ENCODE measurements around the gene IQCH. TPM values are rescaled to one million over a fixed set of nuclear protein-coding genes. Genes with fewer than 3 reads are reported as not detected.

Gene IQCH
- total RNA-seq, 1 experiment from 2014 or later: 2.1 TPM

- no peak for ATAC-seq
- no peak for DNase-seq
- Histone ChIP-seq H3K27ac (ENCODE audit: low read length) (no peak overlapping the region), H3K9me2 (replicated peaks; ENCODE audit: low read length) (no peaks in the 10 kb centered on the region), H2AFZ (ENCODE audit: low read length) (no peak overlapping the region), H3K4me3 (ENCODE audit: low read length) (no peak overlapping the region), H3K36me3 (ENCODE audit: low read depth, low read length) (peaks cover 3% of the 10 kb centered on the region; the same call in 1 of the 2 replicates), H3K4me1 (ENCODE audit: insufficient read depth, low read length) (no peaks in the 10 kb centered on the region), H3K79me2 (ENCODE audit: low read length) (no peaks in the 10 kb centered on the region), H4K20me1 (ENCODE audit: low read length) (no peaks in the 10 kb centered on the region), H3K9ac (ENCODE audit: low read length) (no peak overlapping the region), H3K9me3 (ENCODE audit: low read length) (no peaks in the 10 kb centered on the region), H3F3A (ENCODE audit: low read length, unreplicated experiment) (no peaks in the 10 kb centered on the region), H3K27me3 (ENCODE audit: low read length) (no peaks in the 10 kb centered on the region), H3K4me2 (ENCODE audit: low read length) (no peak overlapping the region)
- intact Hi-C loops (cut with micrococcal nuclease): no loop called here
- no TSS peak for BruUV-seq (replicated peaks)
- POLR2A ChIA-PET (ENCODE audit: unreplicated experiment): interaction anchor here (0.6 kb wide), 1 partner anchor 33 kb away, joined by 3 read pairs; no protein-coding TSS in a partner anchor
- TF ChIP-seq EZH2 (IDR thresholded peaks at IDR 0.05; ENCODE audit: low read length, unreplicated experiment): no peak
- no peak for TF ChIP-seq EZH2phosphoT487 (IDR thresholded peaks at IDR 0.05; ENCODE audit: borderline replicate concordance, low read length)
- no peak for TF ChIP-seq CTCF (conservative IDR thresholded peaks at IDR 0.05; ENCODE audit: low read depth, low read length)
- CTCF ChIA-PET: no interaction called here
These were observed 46.2 kb upstream of the IQCH start for GRCh38 chr15:67208396-67208795.

- H3K9me2 ChIP-seq (replicated peaks; ENCODE audit: low read length): no peaks in the 10 kb centered on the region
- peaks cover 3% of the 10 kb centered on the region; the same call in 1 of the 2 replicates for H3K36me3 ChIP-seq (ENCODE audit: low read depth, low read length)
- CTCF ChIA-PET: no interaction called here
- ATAC-seq (no peak), DNase-seq (no peak)
- intact Hi-C loops (cut with micrococcal nuclease): no loop called here
- TF ChIP-seq EZH2 (IDR thresholded peaks at IDR 0.05; ENCODE audit: low read length, unreplicated experiment) (no peak), CTCF (conservative IDR thresholded peaks at IDR 0.05; ENCODE audit: low read depth, low read length) (no peak), EZH2phosphoT487 (IDR thresholded peaks at IDR 0.05; ENCODE audit: borderline replicate concordance, low read length) (no peak)
- no peak overlapping the region for H2AFZ ChIP-seq (ENCODE audit: low read length)
- BruUV-seq (replicated peaks): no TSS peak
- H3F3A ChIP-seq (ENCODE audit: low read length, unreplicated experiment): no peaks in the 10 kb centered on the region
- H3K27ac ChIP-seq (ENCODE audit: low read length): no peak overlapping the region
- H3K79me2 ChIP-seq (ENCODE audit: low read length): no peaks in the 10 kb centered on the region
- no peaks in the 10 kb centered on the region for H3K4me1 ChIP-seq (ENCODE audit: insufficient read depth, low read length)
- H3K4me2 ChIP-seq (ENCODE audit: low read length): no peak overlapping the region
- H3K9ac ChIP-seq (ENCODE audit: low read length): no peak overlapping the region
- no peaks in the 10 kb centered on the region for H3K9me3 ChIP-seq (ENCODE audit: low read length)
- no peak overlapping the region for H3K4me3 ChIP-seq (ENCODE audit: low read length)
- POLR2A ChIA-PET (ENCODE audit: unreplicated experiment): no interaction called here
- H4K20me1 ChIP-seq (ENCODE audit: low read length): no peaks in the 10 kb centered on the region
- H3K27me3 ChIP-seq (ENCODE audit: low read length): no peaks in the 10 kb centered on the region
These were observed 43.9 kb upstream of the IQCH start for GRCh38 chr15:67210555-67211168.

GRCh38 chr15:67212684-67213367, 41.8 kb upstream of the IQCH start:
- ATAC-seq (no peak), DNase-seq (no peak)
- Histone ChIP-seq H3K79me2 (ENCODE audit: low read length) (no peaks in the 10 kb centered on the region), H3F3A (ENCODE audit: low read length, unreplicated experiment) (no peaks in the 10 kb centered on the region), H3K9me3 (ENCODE audit: low read length) (no peaks in the 10 kb centered on the region), H3K4me1 (ENCODE audit: insufficient read depth, low read length) (no peaks in the 10 kb centered on the region), H3K27ac (ENCODE audit: low read length) (no peak overlapping the region), H3K4me3 (ENCODE audit: low read length) (no peak overlapping the region), H4K20me1 (ENCODE audit: low read length) (no peaks in the 10 kb centered on the region), H3K36me3 (ENCODE audit: low read depth, low read length) (peaks cover 3% of the 10 kb centered on the region; the same call in 1 of the 2 replicates), H2AFZ (ENCODE audit: low read length) (no peak overlapping the region), H3K9me2 (replicated peaks; ENCODE audit: low read length) (no peaks in the 10 kb centered on the region), H3K9ac (ENCODE audit: low read length) (no peak overlapping the region), H3K27me3 (ENCODE audit: low read length) (no peaks in the 10 kb centered on the region), H3K4me2 (ENCODE audit: low read length) (no peak overlapping the region)
- POLR2A ChIA-PET (ENCODE audit: unreplicated experiment): no interaction called here
- intact Hi-C loops (cut with micrococcal nuclease): no loop called here
- TF ChIP-seq CTCF (conservative IDR thresholded peaks at IDR 0.05; ENCODE audit: low read depth, low read length) (no peak), EZH2phosphoT487 (IDR thresholded peaks at IDR 0.05; ENCODE audit: borderline replicate concordance, low read length) (no peak), EZH2 (IDR thresholded peaks at IDR 0.05; ENCODE audit: low read length, unreplicated experiment) (no peak)
- no TSS peak for BruUV-seq (replicated peaks)
- CTCF ChIA-PET: no interaction called here

Measured in PC-3 (cell line).